ENCODE data around the gene RPS28.
"Not testable (repeated sequence)": the region's sequence is repeated elsewhere in the genome, so short reads cannot be mapped to it uniquely, and the experiment has no call there.

RPS28 gene

GRCh38 chr19:8321067-8321985 is at the start of gene RPS28, which contains the start of gene NDUFA7:
Gene RPS28 (plus strand): TSS chr19:8321496. CDS start chr19:8321531, 35 bp downstream.
Gene NDUFA7 (minus strand): TSS chr19:8321375. CDS start chr19:8321358, 17 bp downstream.
- DNase-seq, result peak; percentile 97

- not testable (repeated sequence) for DNase-seq
Measured at GRCh38 chr19:8276508-8276907, 44.8 kb upstream of the RPS28 start.

- not testable (repeated sequence) for DNase-seq
Measured at GRCh38 chr19:8291337-8291736, 30.0 kb upstream of the RPS28 start.

GRCh38 chr19:8302357-8302691 is 19.0 kb upstream of the RPS28 start:
- DNase-seq, result no peak

GRCh38 chr19:8302734-8303133 is 18.6 kb upstream of the RPS28 start:
- no peak for DNase-seq

- DNase-seq, result peak; percentile 35
Measured at GRCh38 chr19:8304841-8305621, 16.3 kb upstream of the RPS28 start.

- DNase-seq, result no peak
Measured at GRCh38 chr19:8305798-8306197, 15.5 kb upstream of the RPS28 start.

- DNase-seq, result no peak
Measured at GRCh38 chr19:8306235-8307054, 14.9 kb upstream of the RPS28 start.

- no peak for DNase-seq
Measured at GRCh38 chr19:8307400-8307964, 13.8 kb upstream of the RPS28 start.

- peak; percentile 89 for DNase-seq
Measured at GRCh38 chr19:8307965-8308866, 13.1 kb upstream of the RPS28 start, which contains the start of gene CD320. Gene CD320 (minus strand): TSS chr19:8308358. CDS start chr19:8308290, 68 bp downstream.

- no peak for DNase-seq
Measured at GRCh38 chr19:8308891-8309291, 12.4 kb upstream of the RPS28 start.

GRCh38 chr19:8310342-8311055 is 10.8 kb upstream of the RPS28 start:
- no peak for DNase-seq

GRCh38 chr19:8311461-8312260 is 9.6 kb upstream of the RPS28 start:
- no peak for DNase-seq

GRCh38 chr19:8314981-8315640 is 6.2 kb upstream of the RPS28 start:
- not testable (repeated sequence) for DNase-seq

GRCh38 chr19:8316351-8317125 is 4.8 kb upstream of the RPS28 start:
- DNase-seq, result no peak

GRCh38 chr19:8318835-8319234 is 2.5 kb upstream of the RPS28 start:
- DNase-seq, result not testable (repeated sequence)

GRCh38 chr19:8319807-8320520 is 1.3 kb upstream of the RPS28 start:
- no peak for DNase-seq
